Measurements from ENCODE around the gene TEX36. TPM values are rescaled to one million over a fixed set of nuclear protein-coding genes. Genes with fewer than 3 reads are reported as not detected.

Gene TEX36
- total and polyA plus RNA-seq, 2 donors = not detected

DNA sequence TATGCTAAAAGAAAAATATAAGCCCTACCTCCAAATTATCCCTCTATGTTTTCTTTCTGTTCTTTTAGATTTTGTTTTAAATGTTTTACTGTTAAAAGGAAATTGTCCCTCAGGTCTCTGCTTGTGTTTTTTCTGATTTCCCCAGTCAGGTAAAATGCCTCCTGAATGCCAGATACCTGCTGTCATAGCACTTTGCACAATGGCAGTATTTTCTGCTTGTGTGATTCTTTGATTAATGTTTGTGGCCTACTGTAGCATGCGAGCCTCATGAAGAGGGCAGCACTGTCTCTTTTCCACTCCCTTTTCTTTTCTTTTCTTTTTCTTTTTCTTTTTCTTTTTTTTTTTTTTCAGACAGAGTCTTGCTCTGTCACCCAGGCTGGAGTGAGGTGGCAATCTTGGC lies 71.2 kb downstream of the TEX36 start:
- WGBS = 92% methylated on average over 1 of the region's 1 CpG
- no peaks in the 10 kb centered on the region for H3K4me1 ChIP-seq (ENCODE audit: control insufficient read depth in 2 of 2, insufficient read depth in 2 of 2, low read length in 2 of 2)
- DNase-seq (ENCODE audit: low read depth in 6 of 9, low spot score in 9 of 9) = no peak
- H3K27me3 ChIP-seq (ENCODE audit: control insufficient read depth in 2 of 2, insufficient read depth in 1 of 2, low read length in 1 of 2) = no peaks in the 10 kb centered on the region
- H3K36me3 ChIP-seq (ENCODE audit: control insufficient read depth in 2 of 2, insufficient read depth in 2 of 2, low read length in 1 of 2) = no peaks in the 10 kb centered on the region
- H3K4me3 ChIP-seq (ENCODE audit: low read length in 2 of 2) = no peak overlapping the region
- no peaks in the 10 kb centered on the region for H3K9me3 ChIP-seq (ENCODE audit: control insufficient read depth in 2 of 2, insufficient read depth in 1 of 2, low read length in 1 of 2)
- no peak overlapping the region for H3K27ac ChIP-seq (ENCODE audit: low read depth in 1 of 2, low read length in 1 of 2)

DNA sequence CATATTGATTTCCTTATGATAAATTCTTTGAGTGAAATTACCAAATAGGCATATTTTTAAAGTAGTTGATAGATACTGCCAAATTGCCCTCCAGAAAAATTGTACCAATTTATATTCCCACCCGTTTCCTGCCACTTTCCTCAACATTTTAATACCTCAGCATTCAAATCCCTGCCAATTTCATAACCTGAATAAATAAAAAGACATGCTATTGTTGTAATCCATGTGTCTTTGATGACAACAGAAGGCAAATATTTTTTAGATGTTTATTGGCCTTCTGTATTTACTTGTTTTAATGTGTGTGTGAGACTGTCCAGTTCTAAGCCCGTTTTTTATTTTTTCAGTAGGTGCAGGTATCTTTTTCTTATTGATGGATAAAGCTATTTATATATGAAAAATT lies 71.7 kb downstream of the TEX36 start:
- WGBS = 85% methylated on average over 2 of the region's 2 CpGs
- Histone ChIP-seq H3K9me3 (ENCODE audit: control insufficient read depth in 2 of 2, insufficient read depth in 1 of 2, low read length in 1 of 2) (no peaks in the 10 kb centered on the region), H3K4me1 (ENCODE audit: control insufficient read depth in 2 of 2, insufficient read depth in 2 of 2, low read length in 2 of 2) (no peaks in the 10 kb centered on the region), H3K27ac (ENCODE audit: low read depth in 1 of 2, low read length in 1 of 2) (no peak overlapping the region), H3K4me3 (ENCODE audit: low read length in 2 of 2) (no peak overlapping the region), H3K27me3 (ENCODE audit: control insufficient read depth in 2 of 2, insufficient read depth in 1 of 2, low read length in 1 of 2) (no peaks in the 10 kb centered on the region), H3K36me3 (ENCODE audit: control insufficient read depth in 2 of 2, insufficient read depth in 2 of 2, low read length in 1 of 2) (no peaks in the 10 kb centered on the region)
- DNase-seq (ENCODE audit: low read depth in 6 of 9, low spot score in 9 of 9) = no peak

DNA sequence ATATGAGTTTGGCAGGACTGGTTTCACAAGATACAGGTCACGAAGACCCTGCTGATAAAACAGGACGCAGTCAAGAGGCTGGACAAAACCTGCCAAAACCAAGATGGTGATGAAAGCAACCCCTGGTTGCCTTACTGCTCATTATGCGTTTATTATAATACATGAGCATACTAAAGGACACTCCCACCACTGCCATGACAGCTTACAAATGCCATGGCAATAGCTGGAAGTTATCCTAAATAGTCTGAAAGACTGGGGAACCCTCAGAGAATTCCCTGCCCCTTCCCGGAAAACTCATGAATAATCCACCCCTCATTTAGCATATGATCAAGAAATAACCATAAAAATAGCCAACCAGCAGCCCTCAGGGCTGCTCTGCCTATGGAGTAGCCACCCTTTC lies 73.1 kb downstream of the TEX36 start:
- H3K27ac ChIP-seq (ENCODE audit: low read depth in 1 of 2, low read length in 1 of 2) = no peak overlapping the region
- H3K36me3 ChIP-seq (ENCODE audit: control insufficient read depth in 2 of 2, insufficient read depth in 2 of 2, low read length in 1 of 2) = no peaks in the 10 kb centered on the region
- no peaks in the 10 kb centered on the region for H3K4me1 ChIP-seq (ENCODE audit: control insufficient read depth in 2 of 2, insufficient read depth in 2 of 2, low read length in 2 of 2)
- no peak for DNase-seq (ENCODE audit: low read depth in 6 of 9, low spot score in 9 of 9)
- no peaks in the 10 kb centered on the region for H3K9me3 ChIP-seq (ENCODE audit: control insufficient read depth in 2 of 2, insufficient read depth in 1 of 2, low read length in 1 of 2)
- H3K27me3 ChIP-seq (ENCODE audit: control insufficient read depth in 2 of 2, insufficient read depth in 1 of 2, low read length in 1 of 2) = no peaks in the 10 kb centered on the region
- H3K4me3 ChIP-seq (ENCODE audit: low read length in 2 of 2) = no peak overlapping the region
- WGBS = 94% methylated on average over 4 of the region's 4 CpGs

DNA sequence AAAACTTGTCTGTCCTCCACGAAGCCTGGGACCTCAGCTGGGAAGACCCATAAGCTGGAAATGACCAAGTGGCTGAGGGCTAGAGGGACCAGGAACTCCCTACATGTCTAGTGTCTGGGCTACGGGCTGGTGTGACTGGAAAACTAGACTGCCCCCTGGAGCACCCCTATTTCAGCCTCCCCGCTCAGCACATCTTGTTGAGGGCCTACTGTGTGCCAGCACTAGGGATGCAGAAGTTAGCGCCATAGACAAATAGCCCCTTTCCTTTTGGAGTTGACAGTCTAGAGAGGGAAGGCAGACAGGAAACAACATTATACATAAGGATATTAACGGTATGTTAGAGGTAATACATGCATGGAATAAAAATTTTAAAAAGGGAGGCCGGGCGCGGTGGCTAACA lies 74.5 kb downstream of the TEX36 start:
- DNase-seq (ENCODE audit: low read depth in 6 of 9, low spot score in 9 of 9) = no peak
- 95% methylated on average over 8 of the region's 8 CpGs for WGBS
- Histone ChIP-seq H3K27ac (ENCODE audit: low read depth in 1 of 2, low read length in 1 of 2) (no peak overlapping the region), H3K9me3 (ENCODE audit: control insufficient read depth in 2 of 2, insufficient read depth in 1 of 2, low read length in 1 of 2) (no peaks in the 10 kb centered on the region), H3K36me3 (ENCODE audit: control insufficient read depth in 2 of 2, insufficient read depth in 2 of 2, low read length in 1 of 2) (no peaks in the 10 kb centered on the region), H3K27me3 (ENCODE audit: control insufficient read depth in 2 of 2, insufficient read depth in 1 of 2, low read length in 1 of 2) (no peaks in the 10 kb centered on the region), H3K4me3 (ENCODE audit: low read length in 2 of 2) (no peak overlapping the region), H3K4me1 (ENCODE audit: control insufficient read depth in 2 of 2, insufficient read depth in 2 of 2, low read length in 2 of 2) (no peaks in the 10 kb centered on the region)

DNA sequence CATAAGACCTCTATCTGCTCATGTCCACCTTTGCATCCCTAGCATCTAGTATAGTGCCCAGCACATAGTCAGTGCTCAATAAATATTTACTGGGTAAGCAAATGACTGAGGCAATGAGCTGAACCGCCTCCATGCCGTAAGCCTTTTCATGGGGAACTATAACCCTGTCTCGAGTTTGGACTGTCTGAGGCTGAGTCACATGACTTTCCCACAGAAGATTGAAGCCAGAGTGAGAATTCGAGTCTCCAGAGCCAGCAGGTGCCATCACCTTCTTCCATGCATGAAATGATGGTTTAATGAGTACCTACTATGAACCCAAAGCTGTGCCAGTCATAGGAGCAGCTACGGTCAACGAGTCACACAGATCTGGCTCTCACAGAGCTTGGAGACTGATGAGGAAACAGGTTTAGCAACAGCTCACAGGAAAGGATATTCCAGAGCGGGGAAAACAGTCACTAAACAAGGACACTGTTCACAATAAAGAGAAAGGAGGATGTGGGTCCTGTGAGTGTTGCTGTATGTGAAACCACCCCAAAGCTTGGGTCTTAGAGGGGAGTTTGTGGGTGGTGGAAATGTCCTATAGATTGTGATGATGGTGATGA lies 75.2 kb downstream of the TEX36 start:
- Histone ChIP-seq H3K4me1 (ENCODE audit: control insufficient read depth in 2 of 2, insufficient read depth in 2 of 2, low read length in 2 of 2) (no peaks in the 10 kb centered on the region), H3K36me3 (ENCODE audit: control insufficient read depth in 2 of 2, insufficient read depth in 2 of 2, low read length in 1 of 2) (no peaks in the 10 kb centered on the region), H3K27me3 (ENCODE audit: control insufficient read depth in 2 of 2, insufficient read depth in 1 of 2, low read length in 1 of 2) (no peaks in the 10 kb centered on the region), H3K27ac (ENCODE audit: low read depth in 1 of 2, low read length in 1 of 2) (no peak overlapping the region), H3K9me3 (ENCODE audit: control insufficient read depth in 2 of 2, insufficient read depth in 1 of 2, low read length in 1 of 2) (no peaks in the 10 kb centered on the region), H3K4me3 (ENCODE audit: low read length in 2 of 2) (no peak overlapping the region)
- WGBS = 84% methylated on average over 7 of the region's 7 CpGs
- DNase-seq (ENCODE audit: low read depth in 6 of 9, low spot score in 9 of 9) = no peak

DNA sequence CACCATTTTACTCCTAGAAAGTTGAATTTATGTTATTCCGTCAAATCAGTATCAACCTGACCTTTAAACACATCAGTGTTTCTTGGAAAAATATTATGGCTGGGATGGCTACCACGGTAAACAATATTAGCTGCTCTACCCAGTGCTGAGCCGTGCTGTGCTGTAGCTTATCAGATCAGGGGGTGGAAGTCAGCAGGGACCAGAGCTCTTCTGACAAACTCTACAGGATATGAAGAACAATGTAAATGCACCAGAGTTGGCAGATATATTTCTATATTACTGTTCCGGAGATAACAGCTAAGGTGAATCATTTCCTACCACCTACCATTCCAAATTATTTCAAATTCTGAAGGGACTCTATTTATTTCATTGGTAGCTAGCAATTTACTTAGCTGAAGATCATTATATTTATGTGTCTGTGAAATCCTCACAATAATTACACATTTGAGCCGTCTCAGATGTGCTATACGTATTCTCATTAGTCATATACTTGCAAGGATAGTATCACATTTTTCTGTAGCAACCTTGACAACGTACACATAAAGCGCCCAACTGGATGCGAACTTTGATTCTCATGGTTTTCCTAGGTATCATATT lies 76.5 kb downstream of the TEX36 start:
- DNase-seq (ENCODE audit: low read depth in 6 of 9, low spot score in 9 of 9) = no peak
- no peak overlapping the region for H3K27ac ChIP-seq (ENCODE audit: low read depth in 1 of 2, low read length in 1 of 2)

More for the DNA sequence above, 76.5 kb downstream of the TEX36 start:
- no peaks in the 10 kb centered on the region for H3K9me3 ChIP-seq (ENCODE audit: control insufficient read depth in 2 of 2, insufficient read depth in 1 of 2, low read length in 1 of 2)
- WGBS = 63% methylated on average over 9 of the region's 9 CpGs
- H3K4me1 ChIP-seq (ENCODE audit: control insufficient read depth in 2 of 2, insufficient read depth in 2 of 2, low read length in 2 of 2) = no peaks in the 10 kb centered on the region
- H3K36me3 ChIP-seq (ENCODE audit: control insufficient read depth in 2 of 2, insufficient read depth in 2 of 2, low read length in 1 of 2) = no peaks in the 10 kb centered on the region
- no peak overlapping the region for H3K4me3 ChIP-seq (ENCODE audit: low read length in 2 of 2)
- no peaks in the 10 kb centered on the region for H3K27me3 ChIP-seq (ENCODE audit: control insufficient read depth in 2 of 2, insufficient read depth in 1 of 2, low read length in 1 of 2)

Other genes with a start within 250 kb of the TEX36 start
- gene EDRF1, start 36.5 kb upstream of the TEX36 start, total RNA-seq = 27.3 TPM
- 43.1 TPM for gene EDRF1, start 36.5 kb upstream of the TEX36 start, polyA plus RNA-seq
- not detected for gene MMP21, start 92.7 kb upstream of the TEX36 start, total RNA-seq
- 0.18 TPM for gene MMP21, start 92.7 kb upstream of the TEX36 start, polyA plus RNA-seq
- gene UROS, start 140.1 kb upstream of the TEX36 start, total RNA-seq = 47.6 TPM
- gene UROS, start 140.1 kb upstream of the TEX36 start, polyA plus RNA-seq = 31.0 TPM
- gene BCCIP, start 140.4 kb upstream of the TEX36 start, total RNA-seq = 72.5 TPM
- gene BCCIP, start 140.4 kb upstream of the TEX36 start, polyA plus RNA-seq = 74.3 TPM
- gene DHX32, start 198.1 kb upstream of the TEX36 start, total RNA-seq = 13.6 TPM
- 18.3 TPM for gene DHX32, start 198.1 kb upstream of the TEX36 start, polyA plus RNA-seq
- 2.5 TPM for gene FANK1, start 213.4 kb upstream of the TEX36 start, total RNA-seq
- 14.1 TPM for gene FANK1, start 213.4 kb upstream of the TEX36 start, polyA plus RNA-seq

All from thymus (tissue), 11 donors.